ENCODE data around the gene EGLN2. TPM values are rescaled to one million over a fixed set of nuclear protein-coding genes. Genes with fewer than 3 reads are reported as not detected.
"Not testable (repeated sequence)": the region's sequence is repeated elsewhere in the genome, so short reads cannot be mapped to it uniquely, and the experiment has no call there.

The EGLN2 gene
- total RNA-seq, 2 donors from 2014 or later = 113 to 127 TPM

GRCh38 chr19:40836754-40837429, 37.9 kb downstream of the EGLN2 start:
- DNase-seq (ENCODE audit: low spot score) (no peak), ATAC-seq (ENCODE audit: insufficient number of reproducible peaks, low FRiP score, low read depth) (no peak)
- H3K4me3 ChIP-seq = no peak overlapping the region
- TF ChIP-seq CTCF (IDR thresholded peaks at IDR 0.05) = no peak
- H3K9me3 ChIP-seq = no peaks in the 10 kb centered on the region
- H3K27me3 ChIP-seq (replicated peaks; ENCODE audit: insufficient read depth) = no peaks in the 10 kb centered on the region
- H3K27ac ChIP-seq = no peak overlapping the region
- H3K4me1 ChIP-seq (ENCODE audit: control insufficient read depth in 1 of 2, low read depth in 2 of 2) = no peaks in the 10 kb centered on the region
- H3K36me3 ChIP-seq = no peaks in the 10 kb centered on the region

GRCh38 chr19:40838477-40838876, 39.5 kb downstream of the EGLN2 start:
- H3K27me3 ChIP-seq (replicated peaks; ENCODE audit: insufficient read depth); H3K4me1 ChIP-seq (ENCODE audit: control insufficient read depth in 1 of 2, low read depth in 2 of 2); ATAC-seq (ENCODE audit: insufficient number of reproducible peaks, low FRiP score, low read depth): not testable (repeated sequence)

GRCh38 chr19:40842012-40842411, 43.0 kb downstream of the EGLN2 start:
- ATAC-seq (ENCODE audit: insufficient number of reproducible peaks, low FRiP score, low read depth); DNase-seq (ENCODE audit: low spot score); H3K4me1 ChIP-seq (ENCODE audit: control insufficient read depth in 1 of 2, low read depth in 2 of 2); H3K9me3 ChIP-seq; H3K36me3 ChIP-seq; H3K27me3 ChIP-seq (replicated peaks; ENCODE audit: insufficient read depth); H3K27ac ChIP-seq; H3K4me3 ChIP-seq: not testable (repeated sequence)

More at GRCh38 chr19:40838477-40838876, 39.5 kb downstream of the EGLN2 start:
- not testable (repeated sequence) for H3K4me3 ChIP-seq; H3K9me3 ChIP-seq; H3K36me3 ChIP-seq; H3K27ac ChIP-seq; DNase-seq (ENCODE audit: low spot score)

GRCh38 chr19:40842997-40843652, 44.1 kb downstream of the EGLN2 start:
- not testable (repeated sequence) for H3K36me3 ChIP-seq; H3K27ac ChIP-seq; H3K9me3 ChIP-seq; H3K4me1 ChIP-seq (ENCODE audit: control insufficient read depth in 1 of 2, low read depth in 2 of 2); DNase-seq (ENCODE audit: low spot score); ATAC-seq (ENCODE audit: insufficient number of reproducible peaks, low FRiP score, low read depth); H3K27me3 ChIP-seq (replicated peaks; ENCODE audit: insufficient read depth)
- peak overlapping the region; percentile 39 for H3K4me3 ChIP-seq

- not testable (repeated sequence) for H3K9me3 ChIP-seq; H3K4me1 ChIP-seq (ENCODE audit: control insufficient read depth in 1 of 2, low read depth in 2 of 2); ATAC-seq (ENCODE audit: insufficient number of reproducible peaks, low FRiP score, low read depth); H3K27me3 ChIP-seq (replicated peaks; ENCODE audit: insufficient read depth); H3K36me3 ChIP-seq; H3K27ac ChIP-seq; DNase-seq (ENCODE audit: low spot score)
- peak overlapping the region; percentile 39 for H3K4me3 ChIP-seq
Observed at GRCh38 chr19:40843653-40844052, 44.7 kb downstream of the EGLN2 start.

- not testable (repeated sequence) for H3K4me1 ChIP-seq (ENCODE audit: control insufficient read depth in 1 of 2, low read depth in 2 of 2); H3K4me3 ChIP-seq; H3K36me3 ChIP-seq; H3K9me3 ChIP-seq; DNase-seq (ENCODE audit: low spot score); ATAC-seq (ENCODE audit: insufficient number of reproducible peaks, low FRiP score, low read depth); H3K27me3 ChIP-seq (replicated peaks; ENCODE audit: insufficient read depth); H3K27ac ChIP-seq
Observed at GRCh38 chr19:40846722-40847121, 47.7 kb downstream of the EGLN2 start.

GRCh38 chr19:40850277-40850676, 51.3 kb downstream of the EGLN2 start, which contains the start of gene CYP2A6:
CYP2A6 (minus strand) TSS chr19:40850447; CDS start chr19:40850426, 21 bp downstream.
- H3K27me3 ChIP-seq (replicated peaks; ENCODE audit: insufficient read depth); DNase-seq (ENCODE audit: low spot score); H3K36me3 ChIP-seq; ATAC-seq (ENCODE audit: insufficient number of reproducible peaks, low FRiP score, low read depth); H3K9me3 ChIP-seq; H3K4me3 ChIP-seq; H3K4me1 ChIP-seq (ENCODE audit: control insufficient read depth in 1 of 2, low read depth in 2 of 2); H3K27ac ChIP-seq: not testable (repeated sequence)

- H3K27ac ChIP-seq; ATAC-seq (ENCODE audit: insufficient number of reproducible peaks, low FRiP score, low read depth); H3K9me3 ChIP-seq; DNase-seq (ENCODE audit: low spot score); H3K27me3 ChIP-seq (replicated peaks; ENCODE audit: insufficient read depth); H3K36me3 ChIP-seq; H3K4me3 ChIP-seq; H3K4me1 ChIP-seq (ENCODE audit: control insufficient read depth in 1 of 2, low read depth in 2 of 2): not testable (repeated sequence)
Observed at GRCh38 chr19:40852467-40853152, 53.6 kb downstream of the EGLN2 start.

Other genes starting within 250 kb of the EGLN2 start
- gene SHKBP1, start 222.3 kb upstream of the EGLN2 start, total RNA-seq = 10 to 100 TPM; 36.0 to 78.4 TPM
- gene LTBP4, start 197.8 kb upstream of the EGLN2 start, total RNA-seq = 100 to 1,000 TPM; 687 to 905 TPM
- 100 to 1,000 TPM; 101 to 133 TPM for gene NUMBL, start 108.5 kb upstream of the EGLN2 start, total RNA-seq
- gene COQ8B, start 82.3 kb upstream of the EGLN2 start, total RNA-seq = 100 to 1,000 TPM in 1 of 2 donors, 10 to 100 TPM in 1; 53.6 to 127 TPM
- gene ITPKC, start 82.1 kb upstream of the EGLN2 start, total RNA-seq = 10 to 100 TPM; 45.4 to 79.4 TPM
- gene ACTMAP, start 48.7 kb upstream of the EGLN2 start, total RNA-seq = 1 to 10 TPM in 1 of 2 donors, under 1 TPM in 1; 0.68 to 1.1 TPM
- 100 to 1,000 TPM in 1 of 2 donors, 10 to 100 TPM in 1; 40.4 to 107 TPM for gene SNRPA, start 48.0 kb upstream of the EGLN2 start, total RNA-seq
- not detected for gene MIA, start 23.7 kb upstream of the EGLN2 start, total RNA-seq
- gene RAB4B, start 20.9 kb upstream of the EGLN2 start, total RNA-seq = 10 to 100 TPM; 37.9 to 38.2 TPM
- gene CYP2A6, start 51.3 kb downstream of the EGLN2 start, total RNA-seq = not detected
- not detected for gene CYP2A7, start 83.0 kb downstream of the EGLN2 start, total RNA-seq
- not detected for gene CYP2B6, start 192.1 kb downstream of the EGLN2 start, total RNA-seq